Natural killer cell (primary cell): Measurements from ENCODE around the gene COL20A1. TPM values are rescaled to one million over a fixed set of nuclear protein-coding genes. Genes with fewer than 3 reads are reported as not detected.

Experiments used
- ATAC-seq, 3 donors: fragments of 150-1000 bp in 2 of 3; fragments of 200-7000 bp in 1 of 3; cut with Tn5 transposase; 1 replicate in 1 of 3; 2 replicates in 2 of 3; pipeline ENCODE4 v1.10.0; 2021; ENCODE audit warnings: mild to moderate bottlenecking in 2 of 3, moderate library complexity in 2 of 3
- DNase-seq, 2 donors: peaks; one replicate each; pipeline versions ENCODE4 v3.0.0 to v3.0.0-alpha.2; 2013 to 2021; ENCODE audit warnings: mixed read lengths in 1 of 2
- H3K27ac ChIP-seq: one replicate; pipeline ENCODE4 v1.5.1; 2013; ENCODE audit warnings: mild to moderate bottlenecking, low read length
- H3K27me3 ChIP-seq: one replicate; pipeline ENCODE4 v1.6.1; 2013; ENCODE audit warnings: low read length; ENCODE audit not compliant: control insufficient read depth, insufficient read depth
- H3K36me3 ChIP-seq: one replicate; pipeline ENCODE4 v1.6.1; 2013; ENCODE audit warnings: low read length; ENCODE audit not compliant: control insufficient read depth, insufficient read depth
- H3K4me1 ChIP-seq: one replicate; pipeline ENCODE4 v1.6.1; 2013; ENCODE audit warnings: low read length; ENCODE audit not compliant: control insufficient read depth, insufficient read depth
- H3K4me3 ChIP-seq: one replicate; pipeline ENCODE4 v1.5.1; 2013; ENCODE audit warnings: low read length
- H3K9me3 ChIP-seq: one replicate; pipeline ENCODE4 v1.6.1; 2013; ENCODE audit warnings: low read length; ENCODE audit not compliant: control insufficient read depth, insufficient read depth
- H3K27ac Mint-ChIP-seq, 2 donors: one replicate each; pipeline ENCODE4 v1.8.0; 2022; ENCODE audit warnings: mild to moderate bottlenecking in 2 of 2, mixed read lengths in 2 of 2, moderate library complexity in 1 of 2
- H3K27me3 Mint-ChIP-seq, 2 donors: one replicate each; pipeline ENCODE4 v1.8.0; 2022; ENCODE audit warnings: low read depth in 2 of 2, mixed read lengths in 2 of 2
- H3K36me3 Mint-ChIP-seq: one replicate; pipeline ENCODE4 v1.8.0; 2022; ENCODE audit warnings: mixed read lengths
- H3K4me1 Mint-ChIP-seq, 2 donors: one replicate each; pipeline ENCODE4 v1.8.0; 2022; ENCODE audit warnings: mixed read lengths in 2 of 2
- H3K4me3 Mint-ChIP-seq: one replicate; pipeline ENCODE4 v1.8.0; 2022; ENCODE audit warnings: mild to moderate bottlenecking, moderate library complexity, mixed read lengths
- H3K9me3 Mint-ChIP-seq, 2 donors: one replicate each; pipeline ENCODE4 v1.8.0; 2022; ENCODE audit warnings: mixed read lengths in 2 of 2
- CTCF ChIP-seq: fragments of 200-600 bp; IDR thresholded peaks from one replicate; pipeline ENCODE4 v1.8.0; 2022; ENCODE audit warnings: antibody characterized with exemption
- WGBS: methylation state at CpG from one replicate; pipeline ENCODE4 v1.1.7; 2013; ENCODE audit warnings: missing lambda C conversion rate; ENCODE audit not compliant: insufficient coverage; 5-methylcytosine and 5-hydroxymethylcytosine counted together
- intact Hi-C: fragments of 100-400 bp; cut with micrococcal nuclease; formaldehyde crosslinking; loops from one replicate; pipeline ENCODE4 v1.14.2; 2022
- total RNA-seq, 4 donors: library from RNA; stranded (reverse); fragments of 120-200 nt in 1 of 4; gene quantifications; one replicate each; pipeline versions ENCODE4 v1.2.3 to v1.2.4, GENCODE V29; 2013 to 2022

COL20A1 gene
- total RNA-seq, 3 donors from 2014 or later (not counting 1 experiment from before 2014, with no cell fraction given) = 0.12 to 0.33 TPM; not detected in 1

- no peak overlapping the region for H3K4me3 Mint-ChIP-seq
- H3K27me3 ChIP-seq = no peaks in the 10 kb centered on the region
- no peaks in the 10 kb centered on the region for H3K9me3 ChIP-seq
- no peak overlapping the region for H3K27ac Mint-ChIP-seq
- H3K4me1 ChIP-seq = peaks cover 5% of the 10 kb centered on the region
- intact Hi-C loops = no loop called here
- no peaks in the 10 kb centered on the region for H3K36me3 Mint-ChIP-seq
- ATAC-seq = no peak
- H3K27ac ChIP-seq = no peak overlapping the region
- H3K4me1 Mint-ChIP-seq = no peaks in the 10 kb centered on the region
- no peak for DNase-seq
- peaks cover 8 to 9% of the 10 kb centered on the region in 2 donors for H3K27me3 Mint-ChIP-seq
- no peak overlapping the region for H3K4me3 ChIP-seq
- WGBS = 92% methylated on average over 17 of the region's 17 CpGs
- peaks cover 4 to 6% of the 10 kb centered on the region in 2 donors for H3K9me3 Mint-ChIP-seq
- H3K36me3 ChIP-seq = no peaks in the 10 kb centered on the region
- no peak for TF ChIP-seq CTCF
Observed at GRCh38 chr20:63298731-63299312, 5.8 kb downstream of the COL20A1 start.

- Histone ChIP-seq H3K4me3 (no peak overlapping the region), H3K27ac (no peak overlapping the region), H3K4me1 (no peaks in the 10 kb centered on the region), H3K9me3 (no peaks in the 10 kb centered on the region), H3K27me3 (no peaks in the 10 kb centered on the region), H3K36me3 (no peaks in the 10 kb centered on the region)
- no peak overlapping the region for H3K27ac Mint-ChIP-seq
- TF ChIP-seq CTCF = no peak
- WGBS = no CpG with 5 or more reads among the region's 1 CpG
- intact Hi-C loops = no loop called here
- no peak for ATAC-seq
- no peaks in the 10 kb centered on the region for H3K4me1 Mint-ChIP-seq
- no peak for DNase-seq
- no peaks in the 10 kb centered on the region for H3K36me3 Mint-ChIP-seq
- peaks cover 4 to 6% of the 10 kb centered on the region in 2 donors for H3K9me3 Mint-ChIP-seq
- no peak overlapping the region for H3K4me3 Mint-ChIP-seq
- H3K27me3 Mint-ChIP-seq = peaks cover 4 to 15% of the 10 kb centered on the region in 2 donors
Observed at GRCh38 chr20:63301671-63302070, 8.7 kb downstream of the COL20A1 start.

- 87% methylated on average over 3 of the region's 5 CpGs for WGBS
- H3K27me3 ChIP-seq = no peaks in the 10 kb centered on the region
- no peaks in the 10 kb centered on the region for H3K4me1 Mint-ChIP-seq
Observed at GRCh38 chr20:63303095-63303666, 10.2 kb downstream of the COL20A1 start.

More at GRCh38 chr20:63303095-63303666, 10.2 kb downstream of the COL20A1 start:
- no peaks in the 10 kb centered on the region for H3K36me3 Mint-ChIP-seq
- H3K27ac Mint-ChIP-seq = no peak overlapping the region
- no peak overlapping the region for H3K27ac ChIP-seq
- no peak for ATAC-seq
- H3K4me3 Mint-ChIP-seq = no peak overlapping the region
- peaks cover 4 to 6% of the 10 kb centered on the region in 2 donors for H3K9me3 Mint-ChIP-seq
- intact Hi-C loops = no loop called here
- H3K27me3 Mint-ChIP-seq = peaks cover 4 to 15% of the 10 kb centered on the region in 2 donors
- no peak overlapping the region for H3K4me3 ChIP-seq
- DNase-seq = no peak
- no peaks in the 10 kb centered on the region for H3K4me1 ChIP-seq
- no peak for TF ChIP-seq CTCF
- no peaks in the 10 kb centered on the region for H3K36me3 ChIP-seq
- no peaks in the 10 kb centered on the region for H3K9me3 ChIP-seq
